ENCODE results near the gene ZC2HC1B. TPM values are rescaled to one million over a fixed set of nuclear protein-coding genes. Genes with fewer than 3 reads are reported as not detected.
"Not testable (repeated sequence)": the region's sequence is repeated elsewhere in the genome, so short reads cannot be mapped to it uniquely, and the experiment has no call there.

The ZC2HC1B gene
- total RNA-seq, 1 donor from 2014 or later: not detected

DNA sequence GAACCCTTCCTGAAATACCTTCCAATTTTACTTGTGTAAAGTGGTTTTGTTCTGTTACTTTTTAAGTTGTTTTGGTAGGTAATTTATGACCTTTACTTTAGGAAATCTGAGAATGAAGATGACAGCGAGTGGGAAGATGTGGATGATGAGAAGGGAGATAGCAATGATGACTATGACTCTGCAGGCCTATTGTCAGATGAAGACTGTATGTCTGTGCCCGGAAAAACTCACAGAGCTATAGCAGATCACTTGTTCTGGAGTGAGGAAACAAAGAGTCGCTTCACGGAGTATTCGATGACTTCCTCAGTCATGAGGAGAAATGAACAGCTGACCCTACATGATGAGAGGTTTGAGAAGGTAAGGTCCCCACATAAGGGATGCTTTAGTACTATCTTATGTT lies 6.6 kb upstream of the ZC2HC1B start:
- Histone ChIP-seq H3K4me1 (no peaks in the 10 kb centered on the region), H3K4me3 (no peak overlapping the region), H3K9me3 (replicated peaks) (peaks cover 36% of the 10 kb centered on the region), H3K36me3 (peaks cover 99% of the 10 kb centered on the region), H3K27me3 (ENCODE audit: low read depth) (no peaks in the 10 kb centered on the region), H3K27ac (replicated peaks) (no peak overlapping the region)
- TF ChIP-seq, protein P1, sequence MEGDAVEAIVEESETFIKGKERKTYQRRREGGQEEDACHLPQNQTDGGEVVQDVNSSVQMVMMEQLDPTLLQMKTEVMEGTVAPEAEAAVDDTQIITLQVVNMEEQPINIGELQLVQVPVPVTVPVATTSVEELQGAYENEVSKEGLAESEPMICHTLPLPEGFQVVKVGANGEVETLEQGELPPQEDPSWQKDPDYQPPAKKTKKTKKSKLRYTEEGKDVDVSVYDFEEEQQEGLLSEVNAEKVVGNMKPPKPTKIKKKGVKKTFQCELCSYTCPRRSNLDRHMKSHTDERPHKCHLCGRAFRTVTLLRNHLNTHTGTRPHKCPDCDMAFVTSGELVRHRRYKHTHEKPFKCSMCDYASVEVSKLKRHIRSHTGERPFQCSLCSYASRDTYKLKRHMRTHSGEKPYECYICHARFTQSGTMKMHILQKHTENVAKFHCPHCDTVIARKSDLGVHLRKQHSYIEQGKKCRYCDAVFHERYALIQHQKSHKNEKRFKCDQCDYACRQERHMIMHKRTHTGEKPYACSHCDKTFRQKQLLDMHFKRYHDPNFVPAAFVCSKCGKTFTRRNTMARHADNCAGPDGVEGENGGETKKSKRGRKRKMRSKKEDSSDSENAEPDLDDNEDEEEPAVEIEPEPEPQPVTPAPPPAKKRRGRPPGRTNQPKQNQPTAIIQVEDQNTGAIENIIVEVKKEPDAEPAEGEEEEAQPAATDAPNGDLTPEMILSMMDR (IDR thresholded peaks at IDR 0.05; ENCODE audit: borderline replicate concordance): no peak
- intact Hi-C loops (cut with micrococcal nuclease): no loop called here
- DNase-seq: no peak

DNA sequence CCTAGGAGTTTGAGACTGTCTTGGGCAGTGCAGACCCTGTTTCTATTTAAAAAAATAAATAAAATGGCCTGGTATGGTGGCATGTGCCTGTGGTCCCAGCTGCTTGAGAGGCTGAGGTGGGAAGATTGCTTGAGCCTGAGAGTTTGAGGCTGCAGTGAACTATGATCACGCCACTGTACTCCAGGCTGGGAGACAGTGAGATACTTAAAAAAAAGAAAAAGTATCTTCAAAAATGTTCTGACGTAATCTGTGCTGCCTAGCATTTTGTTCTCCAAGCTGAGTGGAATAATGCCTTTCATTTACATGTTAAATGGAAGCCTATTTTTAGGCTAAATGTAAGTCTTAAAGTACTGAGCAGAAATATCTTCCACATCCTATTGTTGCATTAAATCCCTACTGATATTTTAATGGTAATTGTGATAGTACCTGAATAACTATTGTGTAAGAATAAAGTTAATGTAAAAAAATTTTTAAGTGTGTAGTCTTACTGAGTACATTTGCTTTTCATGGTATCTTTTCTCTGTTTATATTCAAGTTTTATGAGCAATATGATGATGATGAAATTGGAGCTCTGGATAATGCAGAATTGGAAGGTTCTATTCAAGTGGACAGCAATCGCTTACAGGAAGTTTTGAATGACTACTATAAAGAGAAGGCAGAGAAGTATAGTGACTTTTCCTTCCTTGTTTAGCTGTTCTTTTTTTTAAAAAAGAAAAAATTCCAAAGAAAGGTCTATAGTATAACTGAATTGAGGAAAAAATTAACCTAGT lies 4.2 kb upstream of the ZC2HC1B start:
- TF ChIP-seq, protein P1 (IDR thresholded peaks at IDR 0.05; ENCODE audit: borderline replicate concordance): no peak
- no peak for DNase-seq
- Histone ChIP-seq H3K9me3 (replicated peaks) (peaks cover 21% of the 10 kb centered on the region), H3K27me3 (ENCODE audit: low read depth) (no peaks in the 10 kb centered on the region), H3K27ac (replicated peaks) (no peak overlapping the region), H3K4me1 (no peaks in the 10 kb centered on the region), H3K36me3 (peaks cover 100% of the 10 kb centered on the region), H3K4me3 (no peak overlapping the region)
- intact Hi-C loops (cut with micrococcal nuclease): no loop called here

DNA sequence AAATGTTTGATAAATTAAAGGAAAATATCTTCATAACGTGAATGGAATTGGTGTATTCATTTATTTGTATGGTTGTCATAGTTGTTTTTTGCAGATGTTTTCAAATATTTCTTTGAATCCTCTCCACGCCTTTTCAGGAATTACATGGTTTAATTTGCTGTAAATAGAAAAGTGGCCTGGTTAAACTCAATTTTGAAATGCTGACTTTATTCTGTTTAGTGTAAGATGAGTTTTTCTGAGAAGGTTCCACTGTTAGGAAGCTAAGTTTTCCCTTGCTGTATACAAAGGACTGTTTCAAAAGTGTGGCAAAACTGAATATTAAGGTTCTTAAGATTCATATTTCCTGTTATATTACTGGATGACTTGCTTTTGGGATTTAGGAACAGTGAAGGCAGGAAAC lies 503 bp upstream of the ZC2HC1B start:
- H3K27ac ChIP-seq (replicated peaks): no peak overlapping the region
- DNase-seq: no peak
- TF ChIP-seq, protein P1 (IDR thresholded peaks at IDR 0.05; ENCODE audit: borderline replicate concordance): no peak
- H3K4me3 ChIP-seq: no peak overlapping the region
- H3K36me3 ChIP-seq: peaks cover 77% of the 10 kb centered on the region
- no peaks in the 10 kb centered on the region for H3K27me3 ChIP-seq (ENCODE audit: low read depth)
- H3K9me3 ChIP-seq (replicated peaks): peaks cover 8% of the 10 kb centered on the region
- no peaks in the 10 kb centered on the region for H3K4me1 ChIP-seq
- intact Hi-C loops (cut with micrococcal nuclease): no loop called here

DNA sequence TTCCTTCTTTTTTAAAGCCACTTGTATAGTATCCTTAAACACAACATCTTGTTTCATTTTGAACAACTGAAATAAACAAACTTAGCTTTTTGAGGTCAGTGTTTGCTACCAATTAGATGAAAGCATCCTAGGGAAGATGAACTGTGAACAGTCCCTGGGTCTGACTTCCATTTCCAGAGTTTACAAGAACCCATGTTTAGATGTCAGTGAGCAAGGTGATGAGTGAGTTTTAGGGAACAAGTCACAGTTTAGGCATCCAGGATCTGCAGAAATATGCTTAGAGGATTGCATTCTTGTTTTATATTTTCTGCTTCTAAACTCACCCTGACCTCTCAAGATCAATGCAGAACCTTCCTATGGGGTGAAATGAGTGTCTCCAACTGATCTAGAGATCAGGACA lies 3.0 kb downstream of the ZC2HC1B start:
- Histone ChIP-seq H3K36me3 (peaks cover 42% of the 10 kb centered on the region), H3K4me1 (no peaks in the 10 kb centered on the region), H3K9me3 (replicated peaks) (peaks cover 8% of the 10 kb centered on the region), H3K4me3 (no peak overlapping the region), H3K27ac (replicated peaks) (no peak overlapping the region), H3K27me3 (ENCODE audit: low read depth) (no peaks in the 10 kb centered on the region)
- TF ChIP-seq, protein P1 (IDR thresholded peaks at IDR 0.05; ENCODE audit: borderline replicate concordance): no peak
- no peak for DNase-seq
- intact Hi-C loops (cut with micrococcal nuclease): no loop called here

DNA sequence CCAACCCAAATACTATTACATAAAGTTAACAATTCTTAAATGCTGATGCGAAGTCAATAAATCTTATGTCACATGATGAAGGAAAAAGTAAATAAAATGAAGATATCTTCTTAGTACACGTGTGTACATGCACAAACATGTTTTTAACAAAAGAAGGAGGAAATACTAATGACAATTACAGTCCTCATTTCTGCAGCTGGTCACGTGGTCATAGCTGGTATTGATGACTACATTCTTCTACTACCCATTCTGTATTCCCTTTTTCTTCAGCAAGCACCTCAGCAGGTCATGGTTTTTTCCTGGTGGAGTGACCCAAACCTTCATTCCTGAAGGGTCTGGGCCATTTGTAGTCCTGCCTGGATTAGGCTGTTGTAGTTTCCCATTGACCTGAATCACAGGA lies 4.5 kb downstream of the ZC2HC1B start:
- intact Hi-C loops (cut with micrococcal nuclease); DNase-seq; H3K27me3 ChIP-seq (ENCODE audit: low read depth); H3K27ac ChIP-seq (replicated peaks); H3K4me1 ChIP-seq; H3K9me3 ChIP-seq (replicated peaks); H3K4me3 ChIP-seq: not testable (repeated sequence)
- H3K36me3 ChIP-seq: peaks cover 27% of the 10 kb centered on the region

DNA sequence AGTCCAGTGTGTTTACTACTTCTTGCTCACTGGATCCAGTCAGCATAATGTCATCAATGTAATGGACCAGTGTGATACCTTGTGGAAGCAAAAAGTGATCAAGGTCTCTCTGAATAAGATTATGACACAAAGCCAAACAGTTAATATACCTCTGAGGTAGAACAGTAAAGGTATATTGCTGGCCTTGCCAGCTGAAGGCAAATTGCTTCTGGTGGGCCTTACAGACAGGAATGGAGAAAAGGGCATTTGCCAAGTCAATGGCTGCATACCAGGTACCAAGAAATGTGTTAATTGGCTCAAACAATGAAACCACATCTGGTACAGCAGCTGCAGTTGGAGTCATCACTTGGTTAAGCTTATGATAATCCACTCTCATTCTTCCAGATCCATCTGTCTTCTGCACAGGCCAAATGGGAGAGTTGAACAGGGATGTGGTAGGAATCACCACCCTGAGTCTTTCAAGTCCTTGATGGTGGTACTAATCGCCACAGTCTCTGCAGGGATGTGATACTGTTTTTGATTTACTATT lies 7.0 kb downstream of the ZC2HC1B start:
- intact Hi-C loops (cut with micrococcal nuclease); H3K36me3 ChIP-seq; H3K4me3 ChIP-seq; H3K27me3 ChIP-seq (ENCODE audit: low read depth); H3K27ac ChIP-seq (replicated peaks); H3K4me1 ChIP-seq; DNase-seq: not testable (repeated sequence)
- peaks cover 27% of the 10 kb centered on the region for H3K9me3 ChIP-seq (replicated peaks)
